ENCODE data around the gene MAS1L.

Gene MAS1L

GRCh38 chr6:29487660-29488059 lies at the start of gene MAS1L:
TSS of gene MAS1L (minus strand) at chr6:29487956. CDS start at chr6:29487902, 54 bp downstream.
- no peak for DNase-seq (ENCODE audit: low spot score)

GRCh38 chr6:29532320-29532951 lies 44.7 kb upstream of the MAS1L start:
- DNase-seq (ENCODE audit: low spot score), result no peak

GRCh38 chr6:29531668-29532067 lies 43.9 kb upstream of the MAS1L start:
- no peak for DNase-seq (ENCODE audit: low spot score)

GRCh38 chr6:29530671-29531310 lies 43.0 kb upstream of the MAS1L start:
- no peak for DNase-seq (ENCODE audit: low spot score)

GRCh38 chr6:29529956-29530355 lies 42.2 kb upstream of the MAS1L start:
- no peak for DNase-seq (ENCODE audit: low spot score)

- DNase-seq (ENCODE audit: low spot score), result no peak
These were observed 41.3 kb upstream of the MAS1L start for GRCh38 chr6:29528988-29529560.

GRCh38 chr6:29528300-29528931 lies 40.7 kb upstream of the MAS1L start:
- DNase-seq (ENCODE audit: low spot score), result no peak

- DNase-seq (ENCODE audit: low spot score), result no peak
These were observed 39.8 kb upstream of the MAS1L start for GRCh38 chr6:29527564-29527963.

- DNase-seq (ENCODE audit: low spot score), result no peak
These were observed 39.4 kb upstream of the MAS1L start for GRCh38 chr6:29527126-29527525.

- DNase-seq (ENCODE audit: low spot score), result no peak
These were observed 37.5 kb upstream of the MAS1L start for GRCh38 chr6:29525311-29525639.

- no peak for DNase-seq (ENCODE audit: low spot score)
These were observed 36.9 kb upstream of the MAS1L start for GRCh38 chr6:29524444-29525310.

- no peak for DNase-seq (ENCODE audit: low spot score)
These were observed 36.3 kb upstream of the MAS1L start for GRCh38 chr6:29524044-29524443.

- DNase-seq (ENCODE audit: low spot score), result no peak
These were observed 34.5 kb upstream of the MAS1L start for GRCh38 chr6:29522227-29522626.

- DNase-seq (ENCODE audit: low spot score), result no peak
These were observed 33.4 kb upstream of the MAS1L start for GRCh38 chr6:29521006-29521680.

- DNase-seq (ENCODE audit: low spot score), result no peak
These were observed 32.5 kb upstream of the MAS1L start for GRCh38 chr6:29520232-29520631.

GRCh38 chr6:29519291-29520010 lies 31.7 kb upstream of the MAS1L start:
- no peak for DNase-seq (ENCODE audit: low spot score)

- DNase-seq (ENCODE audit: low spot score), result no peak
These were observed 30.1 kb upstream of the MAS1L start for GRCh38 chr6:29517728-29518440.

- no peak for DNase-seq (ENCODE audit: low spot score)
These were observed 29.5 kb upstream of the MAS1L start for GRCh38 chr6:29517245-29517644.

GRCh38 chr6:29516108-29516507 lies 28.4 kb upstream of the MAS1L start:
- DNase-seq (ENCODE audit: low spot score), result peak; percentile 66

- no peak for DNase-seq (ENCODE audit: low spot score)
These were observed 23.1 kb upstream of the MAS1L start for GRCh38 chr6:29510746-29511300.

Measured in activated CD4-positive, alpha-beta T cell treated with anti-CD3 and anti-CD28 coated beads, Interleukin-2, Interleukin-4, amounts not matched to agents 100 ng/mL and 50 ng/mL, durations not matched to agents 16 hours and 8 hours (primary cell).